HG03139 (cell line): ENCODE data around the gene BICDL1.

Experiments used
- ATAC-seq: cut with Tn5 transposase; IDR thresholded peaks from one replicate; pipeline ENCODE4 v1.9.1; 2021; ENCODE audit not compliant: unreplicated experiment

BICDL1 gene

DNA sequence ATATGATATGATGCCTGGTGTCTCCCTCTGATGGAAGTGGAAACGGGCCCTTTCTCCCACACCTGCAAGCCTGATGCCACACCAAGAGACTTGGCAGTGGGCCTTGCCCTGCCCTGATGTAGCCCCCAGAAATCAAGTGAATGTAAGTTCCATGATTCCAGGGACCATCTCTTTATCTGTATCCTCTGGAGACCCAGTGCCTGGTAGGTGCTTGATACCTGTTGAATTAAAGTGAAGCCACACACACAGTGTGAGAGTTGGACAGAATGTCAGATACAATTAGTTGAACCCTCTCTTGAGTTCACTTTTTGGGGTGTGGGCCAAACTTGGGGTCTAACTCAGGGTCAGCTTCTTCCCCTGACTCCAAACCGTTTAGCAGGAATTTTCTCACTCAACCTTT is 132.3 kb downstream of the BICDL1 start:
- no peak for ATAC-seq

- peak; percentile 32 for ATAC-seq
Measured at GRCh38 chr12:120121766-120122293, 132.8 kb downstream of the BICDL1 start.

DNA sequence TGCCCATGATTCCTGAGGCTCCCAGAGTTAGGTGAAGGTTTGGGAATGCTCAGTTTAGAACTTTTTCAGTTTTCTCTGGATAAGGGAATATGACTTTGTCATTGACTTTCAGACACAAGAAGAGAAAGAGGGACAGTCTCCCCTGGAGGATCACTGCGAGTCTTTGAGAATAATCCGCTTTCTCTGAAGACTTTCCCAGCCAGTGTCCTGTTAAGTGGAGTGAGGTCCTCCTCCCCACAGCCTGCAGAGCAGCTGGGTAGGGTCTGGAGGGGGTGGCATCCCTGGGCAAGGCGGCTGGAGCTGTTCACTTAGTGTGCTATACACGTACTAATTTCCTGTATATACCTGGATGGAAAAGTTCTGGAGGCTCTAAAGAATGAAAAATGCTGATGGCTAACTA is 136.0 kb downstream of the BICDL1 start:
- no peak for ATAC-seq

GRCh38 chr12:120125792-120126634 is 137.0 kb downstream of the BICDL1 start:
- ATAC-seq, result no peak

DNA sequence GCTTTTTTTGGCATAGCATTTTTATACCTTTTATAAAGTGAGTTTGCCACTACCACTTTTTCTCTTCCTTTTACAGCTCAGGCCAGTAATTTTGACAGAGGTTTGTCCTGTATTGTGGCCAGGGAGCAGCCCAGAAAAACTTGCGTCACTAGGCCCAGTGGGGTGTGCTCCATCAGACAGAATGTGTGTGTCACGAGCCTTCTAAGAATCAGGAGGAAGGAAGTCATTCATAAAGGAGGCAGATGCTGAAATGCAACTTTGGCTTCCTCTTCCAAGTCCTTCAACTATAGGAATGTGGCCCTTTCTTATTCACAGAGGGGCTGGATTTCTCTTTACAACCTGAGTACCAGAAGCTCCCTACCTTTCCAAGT is 137.6 kb downstream of the BICDL1 start:
- no peak for ATAC-seq

DNA sequence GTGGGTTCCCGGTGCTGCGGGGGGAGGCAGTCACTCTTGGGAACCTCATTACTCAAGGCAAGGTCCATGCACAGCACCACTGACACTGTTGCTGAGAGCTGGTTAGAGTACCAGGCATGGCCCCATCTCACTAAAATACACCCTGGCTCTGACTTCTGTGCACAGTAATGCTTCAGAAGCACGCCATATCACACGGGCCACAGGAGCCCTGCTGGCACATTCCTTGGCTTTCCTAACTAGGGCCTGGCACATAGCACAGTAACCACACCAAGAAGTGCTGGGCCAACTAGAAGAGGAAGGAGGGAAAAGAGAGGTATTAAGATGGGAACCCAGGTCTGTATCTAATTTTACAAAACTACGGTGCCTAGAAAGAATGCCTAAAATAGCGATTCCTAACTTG is 141.0 kb downstream of the BICDL1 start:
- ATAC-seq, result no peak

GRCh38 chr12:120131116-120131515 is 142.1 kb downstream of the BICDL1 start:
- no peak for ATAC-seq

DNA sequence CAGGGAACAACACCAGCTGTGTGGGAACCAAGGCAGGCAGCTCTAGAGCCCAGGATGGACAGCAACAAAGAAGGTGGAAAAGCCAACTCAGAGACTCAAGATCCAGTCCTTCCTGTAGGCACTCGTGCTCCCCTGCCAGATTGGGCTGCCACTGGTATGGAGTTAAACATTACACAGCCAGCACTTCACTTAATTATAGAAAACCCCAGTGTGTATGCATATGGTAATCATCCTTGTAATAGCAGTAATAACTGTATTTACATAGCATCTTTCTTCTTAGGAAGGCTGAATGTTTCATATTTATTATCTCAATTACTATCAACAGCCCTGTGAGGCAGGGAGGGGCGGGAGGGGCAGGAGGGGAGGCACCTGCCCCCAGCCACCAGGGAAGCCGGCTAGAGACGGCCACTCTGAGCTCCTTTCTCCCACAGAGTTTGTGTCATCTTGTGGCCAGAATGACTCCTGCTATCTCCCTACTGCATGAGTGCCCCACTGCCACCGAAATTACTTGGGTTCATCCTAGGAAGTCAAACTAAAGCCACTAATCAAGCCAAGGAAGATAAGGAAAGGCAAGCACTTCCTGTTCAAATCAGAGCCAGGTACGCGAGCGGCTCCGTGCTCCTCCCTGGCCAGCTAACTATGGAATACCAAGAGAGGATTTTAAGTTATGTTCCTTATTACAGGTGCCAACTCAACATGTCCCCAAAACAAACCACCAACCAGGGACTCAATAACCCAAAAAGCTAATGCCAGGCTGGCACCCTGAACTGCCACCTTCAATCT is 143.2 kb downstream of the BICDL1 start:
- no peak for ATAC-seq

DNA sequence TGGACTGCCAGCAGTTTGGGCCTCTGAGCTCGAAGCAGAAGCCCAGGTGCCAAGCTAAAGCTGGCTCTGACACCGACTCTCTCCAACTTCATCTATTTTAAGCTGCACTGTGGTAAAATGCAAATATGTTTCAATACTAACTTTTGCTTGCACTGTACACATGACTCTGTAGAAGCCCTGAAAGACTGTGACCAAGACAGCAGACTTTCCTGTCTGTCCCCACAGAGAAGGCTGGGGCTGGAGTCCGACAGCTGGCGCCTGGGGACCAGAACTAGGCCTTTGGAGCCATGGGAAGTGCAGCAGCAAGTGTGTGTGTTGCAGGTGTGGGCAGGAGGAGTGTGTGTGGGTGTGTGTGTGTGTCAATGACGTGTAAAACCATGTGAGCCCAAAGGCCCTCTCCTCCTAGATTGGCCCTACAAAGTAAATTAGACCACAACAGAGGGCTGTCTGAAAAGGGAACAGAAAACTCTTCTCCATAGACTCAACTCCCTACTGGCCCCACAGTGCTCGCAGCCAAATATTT is 143.9 kb downstream of the BICDL1 start:
- ATAC-seq, result peak; percentile 84

DNA sequence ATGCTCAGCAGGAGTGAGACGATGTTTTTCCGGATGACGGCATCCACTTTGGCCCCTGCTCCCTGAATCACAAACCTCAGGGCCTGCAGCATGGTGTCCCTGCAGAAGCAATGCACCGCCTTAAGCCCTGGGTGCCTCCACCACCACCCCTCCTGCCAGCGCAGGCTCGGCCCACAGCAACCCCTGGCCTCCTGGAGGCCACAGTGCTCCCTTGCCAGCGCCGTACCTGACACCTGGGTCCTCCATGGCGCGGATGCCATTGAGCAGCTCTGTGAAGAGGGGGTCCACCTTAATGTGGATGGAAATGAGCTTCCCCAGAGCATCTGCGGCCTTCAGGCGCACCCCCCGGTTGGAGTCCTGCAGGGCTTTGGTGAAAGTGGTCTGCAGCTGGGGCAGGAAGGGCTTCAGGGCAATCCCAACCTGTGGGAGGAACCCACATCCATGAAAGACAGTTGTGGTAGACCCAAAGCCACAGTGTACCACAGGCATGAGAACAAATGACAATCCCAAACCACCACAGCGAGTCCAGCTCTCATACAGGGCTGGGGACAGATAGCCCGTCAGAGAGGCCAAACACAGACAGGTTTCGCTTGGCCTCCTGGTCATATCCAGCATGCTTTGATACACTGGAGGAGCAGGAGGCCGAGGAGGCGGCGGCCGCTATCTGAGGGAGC is 145.4 kb downstream of the BICDL1 start:
- no peak for ATAC-seq

GRCh38 chr12:120136093-120136770 is 147.2 kb downstream of the BICDL1 start:
- ATAC-seq, result no peak

DNA sequence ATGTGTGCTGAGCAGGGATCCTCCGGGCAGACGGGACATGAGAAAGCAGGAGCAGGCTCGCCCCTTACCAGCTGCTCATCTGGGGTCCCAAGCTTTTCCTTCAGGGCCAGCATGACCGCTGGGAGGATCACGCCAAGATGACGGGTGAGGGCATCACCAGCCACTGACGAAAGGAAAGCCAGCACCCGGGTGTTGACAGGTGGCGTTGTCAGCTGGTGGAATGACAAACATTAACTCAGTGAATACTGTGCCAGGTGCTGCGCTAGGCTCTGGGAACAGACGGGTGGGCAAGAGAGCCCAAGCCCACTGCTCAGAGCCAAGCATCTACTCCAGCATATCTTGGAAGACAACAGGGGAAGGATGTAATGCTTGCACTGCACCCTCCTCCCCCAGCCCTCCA is 148.8 kb downstream of the BICDL1 start:
- ATAC-seq, result no peak

GRCh38 chr12:120138366-120138765 is 149.3 kb downstream of the BICDL1 start:
- ATAC-seq, result no peak

- ATAC-seq, result no peak
Measured at GRCh38 chr12:120139958-120140357, 150.9 kb downstream of the BICDL1 start.

- ATAC-seq, result no peak
Measured at GRCh38 chr12:120140603-120141002, 151.6 kb downstream of the BICDL1 start.

DNA sequence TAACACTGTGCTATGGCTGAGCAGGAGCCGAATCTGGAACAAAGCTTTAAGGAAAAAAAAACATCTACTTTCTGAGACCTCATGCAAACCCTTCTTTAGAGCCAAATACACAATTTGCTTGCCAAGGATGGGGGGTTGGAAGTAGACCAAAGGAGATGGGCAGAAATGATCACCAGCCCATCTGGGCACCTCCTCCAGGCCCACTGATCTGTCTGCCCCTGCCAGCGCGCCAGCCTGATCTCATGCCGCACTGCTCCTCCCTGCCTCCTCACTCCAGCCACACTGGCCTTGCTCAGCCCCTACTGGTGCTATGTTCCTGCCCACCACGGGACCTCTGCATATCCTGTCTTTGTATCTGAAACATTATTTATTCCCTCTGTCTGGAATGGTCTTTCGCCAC is 152.3 kb downstream of the BICDL1 start:
- no peak for ATAC-seq

GRCh38 chr12:120142231-120142877 is 153.3 kb downstream of the BICDL1 start:
- no peak for ATAC-seq
